ENCODE results near the gene TRIM63.

TRIM63 gene

DNA sequence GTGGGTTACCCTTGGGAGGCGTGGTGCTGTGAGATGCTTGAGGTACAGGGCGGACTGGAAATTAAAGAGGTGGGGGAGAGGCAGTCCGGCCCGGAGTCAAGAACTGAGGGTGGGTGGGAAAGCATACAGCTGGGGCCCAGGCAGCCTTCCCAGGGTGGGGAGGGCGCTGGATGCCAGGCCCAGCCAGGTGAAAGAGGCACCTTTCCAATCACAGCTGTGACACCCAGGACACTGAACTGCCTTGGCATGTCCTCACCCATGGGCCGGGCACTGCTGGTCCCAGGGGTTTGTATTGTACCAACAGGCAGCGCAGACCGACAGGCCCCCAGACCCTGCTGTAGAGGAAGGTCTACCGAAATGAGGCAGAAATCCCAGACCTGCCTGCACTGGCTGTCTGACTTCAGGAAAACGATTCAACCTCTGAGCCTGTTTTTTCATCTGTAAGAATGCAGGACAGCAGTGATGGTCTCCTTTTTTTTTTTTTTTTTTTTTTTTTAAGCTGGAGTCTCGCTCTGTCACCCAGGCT is 30.6 kb downstream of the TRIM63 start:
- TF ChIP-seq YY1 (IDR thresholded peaks at IDR 0.05; ENCODE audit: low read depth) = no peak

GRCh38 chr1:26035959-26036755 is 31.3 kb downstream of the TRIM63 start:
- TF ChIP-seq RAD21 (IDR thresholded peaks at IDR 0.05; ENCODE audit: low read depth) = peak; percentile 91
- TF ChIP-seq YY1 (IDR thresholded peaks at IDR 0.05; ENCODE audit: low read depth) = no peak

GRCh38 chr1:26035203-26035958 is 32.0 kb downstream of the TRIM63 start:
- no peak for TF ChIP-seq FOXM1 (IDR thresholded peaks at IDR 0.05; ENCODE audit: borderline replicate concordance, low read depth)
- no peak for TF ChIP-seq EP300 (IDR thresholded peaks at IDR 0.05; ENCODE audit: borderline replicate concordance)
- no peak for TF ChIP-seq CEBPB (IDR thresholded peaks at IDR 0.05)
- TF ChIP-seq ZBTB7A (IDR thresholded peaks at IDR 0.05; ENCODE audit: low read depth) = peak; percentile 100
- TF ChIP-seq, protein P1, sequence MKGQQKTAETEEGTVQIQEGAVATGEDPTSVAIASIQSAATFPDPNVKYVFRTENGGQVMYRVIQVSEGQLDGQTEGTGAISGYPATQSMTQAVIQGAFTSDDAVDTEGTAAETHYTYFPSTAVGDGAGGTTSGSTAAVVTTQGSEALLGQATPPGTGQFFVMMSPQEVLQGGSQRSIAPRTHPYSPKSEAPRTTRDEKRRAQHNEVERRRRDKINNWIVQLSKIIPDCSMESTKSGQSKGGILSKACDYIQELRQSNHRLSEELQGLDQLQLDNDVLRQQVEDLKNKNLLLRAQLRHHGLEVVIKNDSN (IDR thresholded peaks at IDR 0.05) = no peak
- peak; percentile 23 for TF ChIP-seq MAX (IDR thresholded peaks at IDR 0.05)
- TF ChIP-seq RAD21 (IDR thresholded peaks at IDR 0.05; ENCODE audit: low read depth) = no peak
- TF ChIP-seq TEAD4 (IDR thresholded peaks at IDR 0.05) = no peak
- TF ChIP-seq YY1 (IDR thresholded peaks at IDR 0.05; ENCODE audit: low read depth) = no peak
- TF ChIP-seq TCF12 (IDR thresholded peaks at IDR 0.05; ENCODE audit: low read depth) = peak; percentile 37; the same call in 1 of the 2 replicates
- no peak for TF ChIP-seq NFIC (IDR thresholded peaks at IDR 0.05)
- TF ChIP-seq, protein P2, sequence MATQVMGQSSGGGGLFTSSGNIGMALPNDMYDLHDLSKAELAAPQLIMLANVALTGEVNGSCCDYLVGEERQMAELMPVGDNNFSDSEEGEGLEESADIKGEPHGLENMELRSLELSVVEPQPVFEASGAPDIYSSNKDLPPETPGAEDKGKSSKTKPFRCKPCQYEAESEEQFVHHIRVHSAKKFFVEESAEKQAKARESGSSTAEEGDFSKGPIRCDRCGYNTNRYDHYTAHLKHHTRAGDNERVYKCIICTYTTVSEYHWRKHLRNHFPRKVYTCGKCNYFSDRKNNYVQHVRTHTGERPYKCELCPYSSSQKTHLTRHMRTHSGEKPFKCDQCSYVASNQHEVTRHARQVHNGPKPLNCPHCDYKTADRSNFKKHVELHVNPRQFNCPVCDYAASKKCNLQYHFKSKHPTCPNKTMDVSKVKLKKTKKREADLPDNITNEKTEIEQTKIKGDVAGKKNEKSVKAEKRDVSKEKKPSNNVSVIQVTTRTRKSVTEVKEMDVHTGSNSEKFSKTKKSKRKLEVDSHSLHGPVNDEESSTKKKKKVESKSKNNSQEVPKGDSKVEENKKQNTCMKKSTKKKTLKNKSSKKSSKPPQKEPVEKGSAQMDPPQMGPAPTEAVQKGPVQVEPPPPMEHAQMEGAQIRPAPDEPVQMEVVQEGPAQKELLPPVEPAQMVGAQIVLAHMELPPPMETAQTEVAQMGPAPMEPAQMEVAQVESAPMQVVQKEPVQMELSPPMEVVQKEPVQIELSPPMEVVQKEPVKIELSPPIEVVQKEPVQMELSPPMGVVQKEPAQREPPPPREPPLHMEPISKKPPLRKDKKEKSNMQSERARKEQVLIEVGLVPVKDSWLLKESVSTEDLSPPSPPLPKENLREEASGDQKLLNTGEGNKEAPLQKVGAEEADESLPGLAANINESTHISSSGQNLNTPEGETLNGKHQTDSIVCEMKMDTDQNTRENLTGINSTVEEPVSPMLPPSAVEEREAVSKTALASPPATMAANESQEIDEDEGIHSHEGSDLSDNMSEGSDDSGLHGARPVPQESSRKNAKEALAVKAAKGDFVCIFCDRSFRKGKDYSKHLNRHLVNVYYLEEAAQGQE (IDR thresholded peaks at IDR 0.05; ENCODE audit: low read depth) = no peak
- TF ChIP-seq TAF1 (IDR thresholded peaks at IDR 0.05; ENCODE audit: low read depth) = peak; percentile 65
- TF ChIP-seq CREB1 (IDR thresholded peaks at IDR 0.05; ENCODE audit: low read depth) = 0 out of 2 replicates have a peak, but pooled peaks have one; percentile 46
- TF ChIP-seq EGR1 (IDR thresholded peaks at IDR 0.05) = peak; percentile 23; the same call in 1 of the 2 replicates

DNA sequence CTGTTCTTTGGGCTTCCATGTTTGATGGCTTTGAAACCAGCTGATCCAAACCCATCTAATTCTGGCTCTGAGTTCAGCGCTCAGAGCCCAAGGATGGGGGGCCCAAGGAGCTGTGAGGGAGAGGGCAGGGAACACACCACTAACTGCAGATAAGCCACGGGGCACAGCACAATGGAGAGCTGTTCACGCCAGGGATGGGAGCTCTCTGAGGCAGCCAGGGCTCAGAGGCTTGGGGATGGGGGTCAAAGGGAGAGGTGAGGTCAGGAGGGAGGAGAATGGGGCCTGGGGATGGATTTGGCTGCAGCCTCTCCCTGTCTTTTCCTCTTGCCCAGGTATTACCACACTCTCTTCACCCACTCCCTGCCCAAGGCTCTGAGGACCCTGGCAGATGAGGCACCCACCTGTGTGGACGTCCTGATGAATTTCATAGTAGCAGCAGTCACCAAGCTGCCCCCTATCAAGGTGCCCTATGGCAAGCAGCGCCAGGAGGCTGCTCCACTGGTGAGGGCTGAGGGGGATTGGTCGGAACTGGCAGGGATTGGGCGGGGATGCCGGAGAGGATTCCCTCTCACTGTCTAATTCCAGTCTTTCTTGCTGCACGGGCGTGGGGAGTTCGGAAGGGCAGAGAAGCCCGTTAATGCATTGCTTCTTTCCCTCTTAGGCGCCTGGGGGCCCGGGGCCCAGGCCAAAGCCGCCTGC is 32.8 kb downstream of the TRIM63 start:
- TF ChIP-seq TAF1 (IDR thresholded peaks at IDR 0.05; ENCODE audit: low read depth) (no peak), ZBTB7A (IDR thresholded peaks at IDR 0.05; ENCODE audit: low read depth) (no peak), TEAD4 (IDR thresholded peaks at IDR 0.05) (no peak)

- TF ChIP-seq, protein P1 (IDR thresholded peaks at IDR 0.05) = no peak
These were observed 34.6 kb downstream of the TRIM63 start for GRCh38 chr1:26032656-26033357.

DNA sequence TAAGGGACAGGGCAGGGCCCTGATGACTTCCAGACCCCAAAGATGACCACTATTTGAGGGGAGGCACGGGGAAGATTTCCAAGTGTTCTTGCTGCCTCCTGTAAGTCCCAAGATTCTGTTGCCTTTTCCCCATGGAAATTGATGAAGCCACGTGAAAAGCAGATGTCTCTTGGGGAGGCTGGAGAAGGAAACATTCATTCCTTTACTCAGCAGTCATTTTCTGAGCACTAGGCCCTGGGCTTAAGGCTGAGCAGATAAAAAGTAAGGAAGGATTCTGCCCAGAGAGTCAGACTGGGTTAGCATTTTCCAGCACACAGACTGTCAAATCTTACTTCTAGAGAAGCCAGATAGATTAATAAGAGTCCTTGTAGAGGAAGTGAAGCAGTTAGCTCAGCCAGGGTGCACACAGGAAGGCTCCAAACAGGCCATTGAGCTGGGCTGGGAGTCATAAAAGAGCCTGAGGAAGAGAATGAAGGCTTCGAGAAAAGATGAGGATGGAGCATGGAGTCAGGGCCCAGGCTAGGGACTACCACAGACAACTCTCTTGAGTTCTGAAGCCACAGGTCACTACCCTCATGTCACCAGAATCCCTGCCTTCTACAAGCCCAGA is 35.7 kb downstream of the TRIM63 start:
- TF ChIP-seq EP300 (IDR thresholded peaks at IDR 0.05; ENCODE audit: borderline replicate concordance) = no peak
- no peak for TF ChIP-seq YY1 (IDR thresholded peaks at IDR 0.05; ENCODE audit: low read depth)
- TF ChIP-seq CREB1 (IDR thresholded peaks at IDR 0.05; ENCODE audit: low read depth) = no peak
- TF ChIP-seq ZBTB7A (IDR thresholded peaks at IDR 0.05; ENCODE audit: low read depth) = no peak
- TF ChIP-seq CEBPB (IDR thresholded peaks at IDR 0.05) = no peak
- TF ChIP-seq, protein P2 (IDR thresholded peaks at IDR 0.05; ENCODE audit: low read depth) = no peak
- no peak for TF ChIP-seq TAF1 (IDR thresholded peaks at IDR 0.05; ENCODE audit: low read depth)
